Measurements from ENCODE around the gene TMEM266.

TMEM266 gene

GRCh38 chr15:76185716-76186115, 125.9 kb downstream of the TMEM266 start:
- DNase-seq: no peak

GRCh38 chr15:76187163-76187562, 127.4 kb downstream of the TMEM266 start:
- no peak for DNase-seq

- no peak for DNase-seq
Observed at GRCh38 chr15:76189106-76189505, 129.3 kb downstream of the TMEM266 start.

- no peak for DNase-seq
Observed at GRCh38 chr15:76190070-76190564, 130.3 kb downstream of the TMEM266 start.

GRCh38 chr15:76190751-76191538, 131.2 kb downstream of the TMEM266 start:
- peak; percentile 52 for DNase-seq

- DNase-seq: no peak
Observed at GRCh38 chr15:76191539-76192244, 131.9 kb downstream of the TMEM266 start.

GRCh38 chr15:76192715-76193114, 132.9 kb downstream of the TMEM266 start:
- DNase-seq: no peak

GRCh38 chr15:76193934-76194333, 134.1 kb downstream of the TMEM266 start:
- no peak for DNase-seq

GRCh38 chr15:76195506-76196268, 135.9 kb downstream of the TMEM266 start:
- no peak for DNase-seq

- peak; percentile 7 for DNase-seq
Observed at GRCh38 chr15:76196269-76197231, 136.8 kb downstream of the TMEM266 start.

- no peak for DNase-seq
Observed at GRCh38 chr15:76197703-76198455, 138.1 kb downstream of the TMEM266 start.

- DNase-seq: no peak
Observed at GRCh38 chr15:76198456-76199105, 138.8 kb downstream of the TMEM266 start.

GRCh38 chr15:76199106-76200082, 139.6 kb downstream of the TMEM266 start:
- no peak for DNase-seq

GRCh38 chr15:76200083-76200465, 140.3 kb downstream of the TMEM266 start:
- DNase-seq: no peak

- DNase-seq: no peak
Observed at GRCh38 chr15:76200641-76201105, 140.9 kb downstream of the TMEM266 start.

- no peak for DNase-seq
Observed at GRCh38 chr15:76201536-76202255, 141.9 kb downstream of the TMEM266 start.

GRCh38 chr15:76203346-76204108, 143.7 kb downstream of the TMEM266 start:
- DNase-seq: no peak

All from CD4-positive, alpha-beta T cell treated with Interleukin-15 for 1 hour (primary cell).